ENCODE results near the gene APOC3. TPM values are rescaled to one million over a fixed set of nuclear protein-coding genes. Genes with fewer than 3 reads are reported as not detected.

The APOC3 gene
- total RNA-seq, 2 donors from 2014 or later = 5.7 TPM; not detected in 1

GRCh38 chr11:116827461-116827860 lies 2.2 kb upstream of the APOC3 start:
- no peak for DNase-seq
- H3K4me1 ChIP-seq = no peaks in the 10 kb centered on the region
- no peak overlapping the region for H3K4me3 ChIP-seq
- intact Hi-C loops (cut with DNase I) = no loop called here
- H3K27ac ChIP-seq = no peak overlapping the region
- no peaks in the 10 kb centered on the region for H3K9me3 ChIP-seq
- H3K36me3 ChIP-seq = no peaks in the 10 kb centered on the region
- H3K9ac ChIP-seq (ENCODE audit: low read depth in 2 of 2, low read length in 2 of 2) = no peak overlapping the region
- no peaks in the 10 kb centered on the region for H3K27me3 ChIP-seq
- no peak for TF ChIP-seq CTCF (IDR thresholded peaks at IDR 0.05)

- intact Hi-C loops (cut with DNase I) = no loop called here
- Histone ChIP-seq H3K36me3 (no peaks in the 10 kb centered on the region), H3K27me3 (no peaks in the 10 kb centered on the region), H3K9me3 (no peaks in the 10 kb centered on the region), H3K4me1 (no peaks in the 10 kb centered on the region), H3K9ac (ENCODE audit: low read depth in 2 of 2, low read length in 2 of 2) (no peak overlapping the region), H3K27ac (no peak overlapping the region), H3K4me3 (no peak overlapping the region)
- no peak for TF ChIP-seq CTCF (IDR thresholded peaks at IDR 0.05)
- DNase-seq = no peak
Measured at GRCh38 chr11:116828632-116829524, 829 bp upstream of the APOC3 start.

GRCh38 chr11:116830184-116830912 lies 641 bp downstream of the APOC3 start:
- no peaks in the 10 kb centered on the region for H3K36me3 ChIP-seq
- no peaks in the 10 kb centered on the region for H3K9me3 ChIP-seq
- no peaks in the 10 kb centered on the region for H3K27me3 ChIP-seq
- H3K27ac ChIP-seq = no peak overlapping the region
- no peak for TF ChIP-seq CTCF (IDR thresholded peaks at IDR 0.05)
- no peak overlapping the region for H3K4me3 ChIP-seq
- no peak for DNase-seq
- H3K4me1 ChIP-seq = no peaks in the 10 kb centered on the region
- no peak overlapping the region for H3K9ac ChIP-seq (ENCODE audit: low read depth in 2 of 2, low read length in 2 of 2)
- intact Hi-C loops (cut with DNase I) = no loop called here

- no peak overlapping the region for H3K27ac ChIP-seq
- no peaks in the 10 kb centered on the region for H3K36me3 ChIP-seq
- no peak for TF ChIP-seq CTCF (IDR thresholded peaks at IDR 0.05)
- no peaks in the 10 kb centered on the region for H3K9me3 ChIP-seq
- no peak overlapping the region for H3K9ac ChIP-seq (ENCODE audit: low read depth in 2 of 2, low read length in 2 of 2)
- H3K4me1 ChIP-seq = peaks cover 5% of the 10 kb centered on the region
- DNase-seq = no peak
- intact Hi-C loops (cut with DNase I) = no loop called here
- no peaks in the 10 kb centered on the region for H3K27me3 ChIP-seq
- no peak overlapping the region for H3K4me3 ChIP-seq
Measured at GRCh38 chr11:116831790-116832349, 2.2 kb downstream of the APOC3 start.

GRCh38 chr11:116832350-116833290 lies 2.9 kb downstream of the APOC3 start:
- H3K4me1 ChIP-seq = peaks cover 5% of the 10 kb centered on the region
- no peaks in the 10 kb centered on the region for H3K27me3 ChIP-seq
- no peak for DNase-seq
- intact Hi-C loops (cut with DNase I) = no loop called here
- H3K27ac ChIP-seq = no peak overlapping the region
- TF ChIP-seq CTCF (IDR thresholded peaks at IDR 0.05) = no peak
- no peaks in the 10 kb centered on the region for H3K36me3 ChIP-seq
- no peaks in the 10 kb centered on the region for H3K9me3 ChIP-seq
- no peak overlapping the region for H3K4me3 ChIP-seq
- H3K9ac ChIP-seq (ENCODE audit: low read depth in 2 of 2, low read length in 2 of 2) = no peak overlapping the region

Data from colonic mucosa (tissue), 4 donors.